ENCODE results near the gene GPRC5D.

GRCh38 chr12:13001775-13002040 is 49.7 kb upstream of the GPRC5D start:
- TF ChIP-seq CTCF (conservative IDR thresholded peaks at IDR 0.05; ENCODE audit: low read length) (no peak), EZH2phosphoT487 (IDR thresholded peaks at IDR 0.05; ENCODE audit: borderline replicate concordance) (no peak)

All from Loucy (cell line).